ENCODE measurements around the gene IRX2. TPM values are rescaled to one million over a fixed set of nuclear protein-coding genes. Genes with fewer than 3 reads are reported as not detected.

The IRX2 gene
- total and polyA plus RNA-seq, 10 of the 15 experiments (the other 5 are each of a cell fraction or from before 2014, with no cell fraction given), result not detected

GRCh38 chr5:2699686-2700085, 51.8 kb downstream of the IRX2 start (continued):
- TF ChIP-seq CUX1 (IDR thresholded peaks at IDR 0.05; ENCODE audit: insufficient replicate concordance, low read depth, low read length) (no peak), BCL11A (IDR thresholded peaks at IDR 0.05; ENCODE audit: low read depth, low read length) (no peak), SREBF2 (IDR thresholded peaks at IDR 0.05; ENCODE audit: low read length) (no peak), KDM1A (IDR thresholded peaks at IDR 0.05; ENCODE audit: borderline replicate concordance) (no peak), CREM (IDR thresholded peaks at IDR 0.05; ENCODE audit: low read depth) (no peak), HDAC2 (IDR thresholded peaks at IDR 0.05) (no peak), PKNOX1 (IDR thresholded peaks at IDR 0.05) (no peak), MYC (IDR thresholded peaks at IDR 0.05; ENCODE audit: insufficient read depth, insufficient read length, insufficient replicate concordance, low read length, severe bottlenecking) (no peak)
